Liver (tissue), 3 donors: ENCODE results near the gene FILIP1.

ENCODE experiments used
- RAD21 ChIP-seq, 2 donors: IDR thresholded peaks; 2 replicates each; pipeline ENCODE4 v1.6.1; 2016; ENCODE audit warnings: antibody characterized with exemption in 2 of 2, mild to moderate bottlenecking in 2 of 2
- SP1 ChIP-seq: IDR thresholded peaks from 2 replicates; pipeline ENCODE4 v1.6.1; 2018; ENCODE audit warnings: antibody characterized with exemption, mild to moderate bottlenecking
- TF ChIP-seq, protein P1 (sequence below): fragments of 150-350 bp; IDR thresholded peaks from 2 replicates; pipeline ENCODE4 v1.5.1; 2017; ENCODE audit warnings: improper control_type of control experiment, low read depth, low read length; ENCODE audit not compliant: missing input control
- TF ChIP-seq, protein P2 (sequence below): IDR thresholded peaks from 2 replicates; pipeline ENCODE4 v1.6.1; 2016; ENCODE audit warnings: antibody characterized with exemption, mild to moderate bottlenecking
- TF ChIP-seq, protein P3 (sequence below): IDR thresholded peaks from 2 replicates; pipeline ENCODE4 v1.6.1; 2016; ENCODE audit warnings: antibody characterized with exemption
- donor health status: healthy.
- donor health status: healthy.

DNA sequence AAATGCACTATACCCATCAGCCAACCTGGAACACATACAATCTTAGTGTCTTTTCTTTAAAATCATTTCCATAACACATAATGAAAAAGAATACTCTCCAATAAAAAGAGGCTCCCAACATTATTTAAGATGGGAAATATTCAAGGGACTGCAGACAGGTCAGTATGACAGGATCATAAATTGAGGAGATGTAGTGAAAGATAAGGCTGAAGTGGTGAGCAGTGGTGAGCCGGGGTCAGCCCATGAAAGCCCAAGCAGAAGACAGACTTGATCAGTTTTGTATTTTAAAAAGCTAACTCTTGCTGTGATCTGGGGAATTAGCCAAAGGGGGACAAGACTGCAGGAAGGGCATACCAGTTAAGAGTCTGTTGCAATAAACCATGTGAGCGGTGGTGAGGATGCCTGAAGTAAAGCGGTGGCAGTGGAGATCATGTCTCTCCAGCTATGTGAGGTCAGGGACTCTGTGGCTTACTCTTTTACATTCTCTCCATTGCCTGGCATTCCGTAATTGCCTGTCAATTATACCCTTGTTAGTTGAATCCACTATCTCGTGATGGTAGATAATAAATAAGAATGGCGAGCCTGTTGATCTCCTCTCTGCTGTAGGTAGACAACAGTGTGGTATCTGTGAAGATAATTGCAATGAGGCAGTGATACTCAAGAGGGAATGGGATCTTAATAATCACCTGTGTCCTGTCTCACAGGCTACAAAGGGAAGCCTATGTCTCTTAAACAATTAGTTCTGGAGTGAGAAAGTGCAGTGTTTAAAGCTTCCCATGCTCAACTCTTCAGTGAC lies 97.4 kb downstream of the FILIP1 start:
- TF ChIP-seq, protein P1, sequence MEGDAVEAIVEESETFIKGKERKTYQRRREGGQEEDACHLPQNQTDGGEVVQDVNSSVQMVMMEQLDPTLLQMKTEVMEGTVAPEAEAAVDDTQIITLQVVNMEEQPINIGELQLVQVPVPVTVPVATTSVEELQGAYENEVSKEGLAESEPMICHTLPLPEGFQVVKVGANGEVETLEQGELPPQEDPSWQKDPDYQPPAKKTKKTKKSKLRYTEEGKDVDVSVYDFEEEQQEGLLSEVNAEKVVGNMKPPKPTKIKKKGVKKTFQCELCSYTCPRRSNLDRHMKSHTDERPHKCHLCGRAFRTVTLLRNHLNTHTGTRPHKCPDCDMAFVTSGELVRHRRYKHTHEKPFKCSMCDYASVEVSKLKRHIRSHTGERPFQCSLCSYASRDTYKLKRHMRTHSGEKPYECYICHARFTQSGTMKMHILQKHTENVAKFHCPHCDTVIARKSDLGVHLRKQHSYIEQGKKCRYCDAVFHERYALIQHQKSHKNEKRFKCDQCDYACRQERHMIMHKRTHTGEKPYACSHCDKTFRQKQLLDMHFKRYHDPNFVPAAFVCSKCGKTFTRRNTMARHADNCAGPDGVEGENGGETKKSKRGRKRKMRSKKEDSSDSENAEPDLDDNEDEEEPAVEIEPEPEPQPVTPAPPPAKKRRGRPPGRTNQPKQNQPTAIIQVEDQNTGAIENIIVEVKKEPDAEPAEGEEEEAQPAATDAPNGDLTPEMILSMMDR, result no peak
- TF ChIP-seq RAD21 (IDR thresholded peaks at IDR 0.05), result no peak
- TF ChIP-seq SP1, result no peak
- TF ChIP-seq, protein P2, sequence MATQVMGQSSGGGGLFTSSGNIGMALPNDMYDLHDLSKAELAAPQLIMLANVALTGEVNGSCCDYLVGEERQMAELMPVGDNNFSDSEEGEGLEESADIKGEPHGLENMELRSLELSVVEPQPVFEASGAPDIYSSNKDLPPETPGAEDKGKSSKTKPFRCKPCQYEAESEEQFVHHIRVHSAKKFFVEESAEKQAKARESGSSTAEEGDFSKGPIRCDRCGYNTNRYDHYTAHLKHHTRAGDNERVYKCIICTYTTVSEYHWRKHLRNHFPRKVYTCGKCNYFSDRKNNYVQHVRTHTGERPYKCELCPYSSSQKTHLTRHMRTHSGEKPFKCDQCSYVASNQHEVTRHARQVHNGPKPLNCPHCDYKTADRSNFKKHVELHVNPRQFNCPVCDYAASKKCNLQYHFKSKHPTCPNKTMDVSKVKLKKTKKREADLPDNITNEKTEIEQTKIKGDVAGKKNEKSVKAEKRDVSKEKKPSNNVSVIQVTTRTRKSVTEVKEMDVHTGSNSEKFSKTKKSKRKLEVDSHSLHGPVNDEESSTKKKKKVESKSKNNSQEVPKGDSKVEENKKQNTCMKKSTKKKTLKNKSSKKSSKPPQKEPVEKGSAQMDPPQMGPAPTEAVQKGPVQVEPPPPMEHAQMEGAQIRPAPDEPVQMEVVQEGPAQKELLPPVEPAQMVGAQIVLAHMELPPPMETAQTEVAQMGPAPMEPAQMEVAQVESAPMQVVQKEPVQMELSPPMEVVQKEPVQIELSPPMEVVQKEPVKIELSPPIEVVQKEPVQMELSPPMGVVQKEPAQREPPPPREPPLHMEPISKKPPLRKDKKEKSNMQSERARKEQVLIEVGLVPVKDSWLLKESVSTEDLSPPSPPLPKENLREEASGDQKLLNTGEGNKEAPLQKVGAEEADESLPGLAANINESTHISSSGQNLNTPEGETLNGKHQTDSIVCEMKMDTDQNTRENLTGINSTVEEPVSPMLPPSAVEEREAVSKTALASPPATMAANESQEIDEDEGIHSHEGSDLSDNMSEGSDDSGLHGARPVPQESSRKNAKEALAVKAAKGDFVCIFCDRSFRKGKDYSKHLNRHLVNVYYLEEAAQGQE, result no peak
- TF ChIP-seq, protein P3, sequence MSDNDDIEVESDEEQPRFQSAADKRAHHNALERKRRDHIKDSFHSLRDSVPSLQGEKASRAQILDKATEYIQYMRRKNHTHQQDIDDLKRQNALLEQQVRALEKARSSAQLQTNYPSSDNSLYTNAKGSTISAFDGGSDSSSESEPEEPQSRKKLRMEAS, result no peak
